Gastroesophageal sphincter (tissue), 4 donors: ENCODE measurements around the gene ITPA. TPM values are rescaled to one million over a fixed set of nuclear protein-coding genes. Genes with fewer than 3 reads are reported as not detected.

Experiments used
- ATAC-seq: fragments of 150-250 bp; one replicate; pipeline ENCODE4 v1.9.1; 2016; ENCODE audit warnings: mild to moderate bottlenecking, moderate library complexity
- H3K27ac ChIP-seq, 4 donors: fragments of 200-600 bp; sonication (generic) in 3 of 4; 1 replicate in 3 of 4; 2 replicates in 1 of 4; pipeline ENCODE4 v1.5.1; 2016 to 2019
- H3K27me3 ChIP-seq: fragments of 200-600 bp; sonication (generic); one replicate; pipeline ENCODE4 v1.5.1; 2019
- H3K36me3 ChIP-seq, 2 donors: fragments of 200-600 bp; sonication (generic); one replicate each; pipeline ENCODE4 v1.5.1; 2019; ENCODE audit warnings: control low read depth in 1 of 2
- H3K4me1 ChIP-seq, 3 donors: fragments of 200-600 bp; sonication (generic); 1 replicate in 2 of 3; 2 replicates in 1 of 3; pipeline ENCODE4 v1.5.1; 2016 to 2019; ENCODE audit warnings: control low read depth in 2 of 3
- H3K4me3 ChIP-seq, 2 donors: fragments of 200-600 bp; sonication (generic); one replicate each; pipeline ENCODE4 v1.5.1; 2019; ENCODE audit warnings: mild to moderate bottlenecking in 1 of 2, moderate library complexity in 1 of 2
- H3K9me3 ChIP-seq, 3 donors: fragments of 200-600 bp; sonication (generic); one replicate each; pipeline ENCODE4 v1.5.1; 2017 to 2019; ENCODE audit warnings: control low read depth in 2 of 3
- EP300 ChIP-seq: sonication (generic); formaldehyde crosslinking; IDR thresholded peaks from one replicate; pipeline ENCODE4 v1.6.1; 2017; ENCODE audit warnings: antibody characterized with exemption, mild to moderate bottlenecking
- POLR2A ChIP-seq, 2 donors: fragments of 450-650 bp; IDR thresholded peaks; one replicate each; pipeline ENCODE4 v1.6.1; 2017; ENCODE audit warnings: antibody characterized with exemption in 2 of 2, mild to moderate bottlenecking in 2 of 2, moderate library complexity in 1 of 2
- POLR2AphosphoS5 ChIP-seq: sonication (generic); formaldehyde crosslinking; IDR thresholded peaks from one replicate; pipeline ENCODE4 v1.6.1; 2017; ENCODE audit warnings: antibody characterized with exemption
- WGBS, 2 donors: methylation state at CpG; one replicate each; pipeline ENCODE4 v1.1.5; 2018; ENCODE audit warnings: low coverage in 1 of 2; 5-methylcytosine and 5-hydroxymethylcytosine counted together
- total RNA-seq, 4 donors: library from RNA; depleted of rRNA; stranded (reverse); fragments of >200 nt; gene quantifications; one replicate each; pipeline ENCODE4 v1.1.0, GENCODE V29; 2016
- TF ChIP-seq, protein P1 (sequence below), 4 experiments: fragments of 200-600 bp in 2 of 4; fragments of 450-650 bp in 2 of 4; sonication (generic) in 1 of 4; IDR thresholded peaks; one replicate each; pipeline ENCODE4 v1.5.1; 2017 to 2019; ENCODE audit warnings: antibody characterized with exemption in 4 of 4, mild to moderate bottlenecking in 2 of 4, moderate library complexity in 2 of 4

ITPA gene
- total RNA-seq, 4 donors from 2014 or later: 23.5 to 26.8 (median 25.2) TPM

DNA sequence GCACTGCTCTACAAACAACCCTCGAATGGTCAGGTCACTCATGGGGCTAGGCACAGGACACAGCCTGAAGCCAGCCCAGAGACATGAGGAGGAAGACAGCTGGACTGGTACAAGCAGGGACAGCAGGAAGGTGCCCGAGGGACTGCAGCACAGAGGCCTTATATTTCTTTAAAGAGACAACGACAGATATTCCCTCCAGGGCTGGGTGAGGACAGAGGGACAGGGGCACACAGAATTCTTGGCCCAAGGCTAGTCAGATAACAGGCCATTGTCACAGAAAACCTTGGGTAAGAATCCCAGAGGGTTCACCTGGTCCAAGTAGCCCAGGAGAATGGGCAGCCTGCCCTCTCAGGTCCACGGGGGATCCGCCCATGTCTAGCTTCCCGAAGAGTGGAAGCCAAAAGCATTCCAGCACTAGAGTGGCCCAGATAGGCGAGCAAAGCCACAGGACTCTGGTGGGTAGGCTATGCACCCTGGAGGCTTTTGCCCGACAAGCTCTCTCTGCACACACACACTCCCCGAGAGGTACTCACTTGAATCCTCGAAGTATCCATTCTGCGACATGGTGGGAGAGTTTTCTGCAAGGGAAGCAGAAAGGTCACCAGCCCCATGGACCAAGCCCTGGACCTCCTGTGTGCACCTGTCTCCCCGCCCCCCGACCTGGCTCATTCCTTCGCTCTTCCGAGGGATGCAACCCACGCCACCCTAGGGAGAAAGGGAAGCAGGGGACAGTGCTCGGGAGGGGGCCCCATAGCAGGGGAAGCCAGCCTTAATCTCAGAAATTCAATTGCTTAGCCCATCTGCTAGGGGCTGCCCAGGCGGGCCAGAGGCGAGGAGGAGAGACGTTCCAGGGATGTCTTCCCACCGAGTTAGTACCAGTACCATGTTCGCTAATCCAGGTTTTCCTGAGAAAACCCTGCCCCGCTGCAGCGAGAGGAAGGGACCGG, 28.0 kb downstream of the ITPA start:
- Histone ChIP-seq H3K4me1 (peaks cover 0 to 30% (median 9%) of the 10 kb centered on the region in 3 donors), H3K4me3 (peak overlapping the region in 1 of 2 donors; percentile 72), H3K9me3 (no peaks in the 10 kb centered on the region), H3K36me3 (no peaks in the 10 kb centered on the region), H3K27me3 (peaks cover 84% of the 10 kb centered on the region), H3K27ac (no peak overlapping the region)
- ATAC-seq: no peak
- WGBS, 2 donors: 68 to 73% methylated on average over 3 to 11 of the region's 25 CpGs
- TF ChIP-seq POLR2AphosphoS5 (no peak), EP300 (no peak)
- TF ChIP-seq, protein P1, sequence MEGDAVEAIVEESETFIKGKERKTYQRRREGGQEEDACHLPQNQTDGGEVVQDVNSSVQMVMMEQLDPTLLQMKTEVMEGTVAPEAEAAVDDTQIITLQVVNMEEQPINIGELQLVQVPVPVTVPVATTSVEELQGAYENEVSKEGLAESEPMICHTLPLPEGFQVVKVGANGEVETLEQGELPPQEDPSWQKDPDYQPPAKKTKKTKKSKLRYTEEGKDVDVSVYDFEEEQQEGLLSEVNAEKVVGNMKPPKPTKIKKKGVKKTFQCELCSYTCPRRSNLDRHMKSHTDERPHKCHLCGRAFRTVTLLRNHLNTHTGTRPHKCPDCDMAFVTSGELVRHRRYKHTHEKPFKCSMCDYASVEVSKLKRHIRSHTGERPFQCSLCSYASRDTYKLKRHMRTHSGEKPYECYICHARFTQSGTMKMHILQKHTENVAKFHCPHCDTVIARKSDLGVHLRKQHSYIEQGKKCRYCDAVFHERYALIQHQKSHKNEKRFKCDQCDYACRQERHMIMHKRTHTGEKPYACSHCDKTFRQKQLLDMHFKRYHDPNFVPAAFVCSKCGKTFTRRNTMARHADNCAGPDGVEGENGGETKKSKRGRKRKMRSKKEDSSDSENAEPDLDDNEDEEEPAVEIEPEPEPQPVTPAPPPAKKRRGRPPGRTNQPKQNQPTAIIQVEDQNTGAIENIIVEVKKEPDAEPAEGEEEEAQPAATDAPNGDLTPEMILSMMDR (IDR thresholded peaks at IDR 0.05): no peak

DNA sequence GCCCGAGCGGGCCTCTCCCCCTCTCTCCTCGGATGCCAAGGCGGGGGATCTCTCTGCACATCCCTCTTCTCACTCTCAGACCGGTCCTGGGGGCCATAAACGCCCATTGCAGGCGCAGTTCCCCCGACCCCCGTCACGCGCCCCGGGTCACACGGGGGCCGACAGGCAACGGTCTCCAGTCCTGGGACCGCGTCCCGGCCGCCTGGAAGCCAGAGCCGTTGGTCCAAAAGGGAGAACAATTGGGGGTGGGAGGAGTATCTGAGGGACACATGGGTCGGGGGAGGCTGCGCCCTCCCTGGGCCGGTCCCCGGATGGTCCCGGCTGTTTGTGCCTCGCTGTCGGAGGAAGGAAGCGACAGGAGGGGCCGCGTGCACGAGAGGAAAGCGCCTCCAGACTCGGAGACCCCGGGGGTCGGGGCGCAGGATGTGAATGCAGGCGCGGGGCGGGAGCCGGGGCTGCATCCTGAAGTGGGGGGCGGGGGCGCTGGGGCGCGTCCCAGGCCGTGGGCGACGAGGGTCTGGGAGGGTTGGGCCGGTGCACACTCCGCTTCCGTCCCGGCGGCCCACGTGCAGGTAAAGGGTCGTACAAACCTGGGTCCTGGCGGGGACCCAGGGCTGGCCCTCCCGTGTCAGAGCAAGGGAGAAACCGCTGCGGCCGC, 28.8 kb downstream of the ITPA start:
- Histone ChIP-seq H3K27me3 (peaks cover 92% of the 10 kb centered on the region), H3K27ac (no peak overlapping the region), H3K36me3 (no peaks in the 10 kb centered on the region), H3K9me3 (no peaks in the 10 kb centered on the region), H3K4me1 (peaks cover 0 to 30% (median 9%) of the 10 kb centered on the region in 3 donors), H3K4me3 (peak overlapping the region; percentile 50 to 72)
- ATAC-seq: no peak
- no peak for TF ChIP-seq POLR2AphosphoS5
- TF ChIP-seq, protein P1 (IDR thresholded peaks at IDR 0.05): no peak
- TF ChIP-seq EP300: no peak
- TF ChIP-seq POLR2A (IDR thresholded peaks at IDR 0.05): no peak
- 0% methylated on average over 12 of the region's 59 CpGs; no CpG with 5 or more reads in 1 of the 2 donors for WGBS, 2 donors

DNA sequence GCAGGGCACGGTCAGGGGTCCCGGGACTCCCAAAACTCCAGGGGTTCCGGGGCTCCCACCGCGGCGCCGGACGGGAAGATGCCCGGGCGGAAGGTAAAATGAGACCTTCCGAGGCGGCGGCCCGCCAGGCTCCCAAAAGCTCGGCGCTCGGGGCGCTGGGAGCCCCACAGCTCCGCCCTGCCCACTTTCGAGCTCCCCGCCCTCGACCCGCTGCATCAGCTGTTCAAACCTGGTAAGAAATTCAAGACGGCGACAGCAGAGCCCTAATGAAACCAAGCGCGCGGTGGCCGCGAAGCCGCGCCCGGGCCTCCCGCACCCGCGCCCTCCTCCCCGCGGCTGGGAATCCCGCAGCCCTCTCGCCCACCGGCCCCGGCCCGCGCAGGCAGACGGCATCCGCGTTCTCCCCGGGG, 29.3 kb downstream of the ITPA start:
- Histone ChIP-seq H3K36me3 (no peaks in the 10 kb centered on the region), H3K27me3 (peaks cover 95% of the 10 kb centered on the region), H3K4me3 (peak overlapping the region; percentile 50 to 72), H3K27ac (no peak overlapping the region), H3K4me1 (peaks cover 0 to 30% (median 9%) of the 10 kb centered on the region in 3 donors), H3K9me3 (no peaks in the 10 kb centered on the region)
- no peak for TF ChIP-seq POLR2A (IDR thresholded peaks at IDR 0.05)
- TF ChIP-seq, protein P1 (IDR thresholded peaks at IDR 0.05): no peak
- no peak for TF ChIP-seq POLR2AphosphoS5
- no peak for TF ChIP-seq EP300
- no peak for ATAC-seq
- WGBS, 2 donors: 0% methylated on average over 2 of the region's 48 CpGs; no CpG with 5 or more reads in 1 of the 2 donors

DNA sequence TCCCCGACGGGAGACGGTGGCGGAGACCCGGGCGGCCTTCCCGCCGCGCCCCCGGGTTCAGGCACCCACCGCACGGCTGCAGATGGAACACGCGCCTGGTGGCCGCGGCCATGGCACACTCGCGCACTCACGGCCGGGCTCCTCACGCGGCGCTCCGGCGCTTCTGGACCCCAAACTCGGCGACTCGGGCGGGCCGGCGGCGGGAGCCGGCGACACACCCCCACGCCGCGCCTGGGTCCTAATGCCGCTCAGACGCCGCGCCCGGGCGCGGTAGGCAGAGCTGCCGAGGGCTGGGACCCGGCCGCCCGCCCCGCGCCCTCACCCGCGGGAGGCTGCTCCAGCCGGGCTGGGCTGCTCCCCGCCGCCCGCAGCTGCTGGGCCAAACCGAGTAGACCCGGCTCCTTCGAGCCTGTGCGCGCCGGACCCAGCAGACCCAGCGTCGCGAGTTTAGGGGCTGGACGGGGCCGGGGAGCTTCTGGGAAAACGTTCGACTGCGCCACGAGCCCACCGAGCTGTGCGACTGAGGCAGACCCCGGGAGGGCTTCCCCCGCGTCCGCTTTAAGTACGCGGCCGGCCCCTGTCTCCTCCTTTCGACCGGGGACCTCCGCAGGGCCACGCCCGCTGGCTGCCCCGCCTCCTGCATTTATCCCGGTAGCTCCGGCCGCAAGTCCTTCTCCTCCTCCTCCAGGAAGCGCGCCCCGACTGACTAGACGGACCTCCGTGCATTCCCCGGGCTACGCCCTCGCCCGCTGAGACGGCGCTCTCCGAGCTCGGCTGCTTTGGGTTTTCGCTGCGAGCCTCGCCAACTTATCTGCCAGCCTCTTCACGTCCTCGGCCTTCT, 29.9 kb downstream of the ITPA start, which contains the start of gene SLC4A11:
Gene SLC4A11 (minus strand): TSS at position 165 of the 841 bp plus-strand sequence. CDS start 53 bp downstream, at position 112.
- Histone ChIP-seq H3K27ac (peak within 1 kb of the TSS in 1 of 4 donors; percentile 6), H3K36me3 (no peaks in the 10 kb centered on the region), H3K4me3 (peak within 1 kb of the TSS; percentile 50 to 72), H3K27me3 (peaks cover 95% of the 10 kb centered on the region), H3K9me3 (no peaks in the 10 kb centered on the region), H3K4me1 (peaks cover 0 to 30% (median 9%) of the 10 kb centered on the region in 3 donors)
- peak; percentile 61 for ATAC-seq
- TF ChIP-seq POLR2AphosphoS5: no peak
- TF ChIP-seq EP300: no peak
- TF ChIP-seq, protein P1 (IDR thresholded peaks at IDR 0.05): no peak
- TF ChIP-seq POLR2A (IDR thresholded peaks at IDR 0.05): no peak
- WGBS, 2 donors: 0% methylated on average over 5 of the region's 107 CpGs; no CpG with 5 or more reads in 1 of the 2 donors
